HFFc6 (cell line): ENCODE results near the gene SPACA4. TPM values are rescaled to one million over a fixed set of nuclear protein-coding genes. Genes with fewer than 3 reads are reported as not detected.

Source experiments
- DNase-seq: peaks from one replicate; pipeline ENCODE4 v3.0.0-alpha.2; 2018
- H3K27ac Mint-ChIP-seq: 2 replicates; pipeline ENCODE4 v1.8.0; 2020; ENCODE audit warnings: mild to moderate bottlenecking, mixed read lengths
- H3K27me3 Mint-ChIP-seq: 2 replicates; pipeline ENCODE4 v1.8.0; 2021; ENCODE audit warnings: mild to moderate bottlenecking, moderate library complexity, mixed read lengths; ENCODE audit not compliant: insufficient read depth
- H3K36me3 Mint-ChIP-seq: 2 replicates; pipeline ENCODE4 v1.8.0; 2021; ENCODE audit warnings: low read depth, mixed read lengths
- H3K4me1 Mint-ChIP-seq: 2 replicates; pipeline ENCODE4 v1.8.0; 2020; ENCODE audit warnings: low read depth, mixed read lengths
- H3K4me3 Mint-ChIP-seq: 2 replicates; pipeline ENCODE4 v1.8.0; 2020; ENCODE audit warnings: mild to moderate bottlenecking, moderate library complexity, mixed read lengths
- H3K9me3 Mint-ChIP-seq: 2 replicates; pipeline ENCODE4 v1.8.0; 2020; ENCODE audit warnings: mild to moderate bottlenecking, mixed read lengths
- total RNA-seq, 6 experiments: library from RNA; stranded (reverse); fragmentation: NEBNext Ultra II Directional; extraction: Animal tissue kit (Norgen Biotek cat#: 25700); gene quantifications; 2 replicates in 1 of 6; 3 replicates in 5 of 6; pipeline ENCODE4 v1.2.3, GENCODE V29; 2021
- TF ChIP-seq, protein P1 (sequence below): fragments of 200-600 bp; sonication (generic); IDR thresholded peaks from 2 replicates; pipeline ENCODE4 v1.5.0; 2021; ENCODE audit warnings: antibody characterized with exemption, mild to moderate bottlenecking

Gene SPACA4
- total RNA-seq, 6 experiments from 2014 or later, result not detected

GRCh38 chr19:48637449-48637947, 31.0 kb downstream of the SPACA4 start:
- Mint-ChIP-seq H3K9me3 (no peaks in the 10 kb centered on the region), H3K4me1 (peaks cover 53% of the 10 kb centered on the region), H3K27me3 (peaks cover 21% of the 10 kb centered on the region)

DNA sequence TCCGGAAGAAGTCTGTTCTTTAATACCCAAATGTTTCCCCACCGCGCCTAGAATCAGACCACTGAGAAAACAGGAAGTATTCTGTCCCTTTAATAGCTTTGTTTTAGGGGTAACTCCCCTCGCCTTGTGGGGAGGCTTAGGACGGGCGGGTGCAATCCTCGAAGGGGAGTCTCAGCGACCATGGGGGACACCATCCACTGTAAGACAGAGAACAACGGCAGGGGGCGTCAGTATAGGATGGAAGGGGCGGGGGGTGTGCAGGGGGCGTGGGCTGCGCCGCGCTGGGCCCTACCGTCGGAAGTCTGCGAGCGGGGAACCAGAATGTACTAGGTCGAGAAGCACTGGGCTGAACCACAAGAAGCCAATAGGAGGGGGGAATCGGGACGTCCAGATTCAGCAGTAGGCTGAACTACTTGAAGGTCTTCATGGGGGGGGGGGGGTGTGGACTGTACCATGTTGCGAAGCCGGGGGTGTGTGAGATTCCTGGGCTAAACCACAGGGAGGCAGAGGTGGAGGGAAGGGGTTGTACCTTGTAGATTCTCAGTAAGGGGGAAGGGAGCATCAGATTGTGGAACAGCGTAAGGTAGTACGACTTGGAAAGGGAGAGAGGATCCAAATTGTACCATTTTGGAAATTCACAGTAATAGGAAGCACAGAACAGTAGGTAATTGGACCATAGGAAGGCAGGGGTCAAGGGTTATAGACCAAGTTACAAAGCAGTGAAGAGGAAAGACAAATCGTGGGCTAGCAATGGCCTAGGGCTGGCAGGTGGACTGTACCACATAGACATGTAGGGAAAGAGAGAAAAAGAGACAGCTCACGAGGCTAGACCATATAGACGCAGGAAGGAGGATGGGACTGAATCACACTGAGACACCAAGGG, 31.6 kb downstream of the SPACA4 start:
- peak overlapping the region; percentile 98 for H3K27ac Mint-ChIP-seq
- H3K36me3 Mint-ChIP-seq, result no peaks in the 10 kb centered on the region
- H3K4me1 Mint-ChIP-seq, result peaks cover 46% of the 10 kb centered on the region
- peaks cover 24% of the 10 kb centered on the region for H3K27me3 Mint-ChIP-seq
- DNase-seq, result peak; percentile 81
- peak overlapping the region; percentile 91 for H3K4me3 Mint-ChIP-seq
- H3K9me3 Mint-ChIP-seq, result no peaks in the 10 kb centered on the region
- TF ChIP-seq, protein P1, sequence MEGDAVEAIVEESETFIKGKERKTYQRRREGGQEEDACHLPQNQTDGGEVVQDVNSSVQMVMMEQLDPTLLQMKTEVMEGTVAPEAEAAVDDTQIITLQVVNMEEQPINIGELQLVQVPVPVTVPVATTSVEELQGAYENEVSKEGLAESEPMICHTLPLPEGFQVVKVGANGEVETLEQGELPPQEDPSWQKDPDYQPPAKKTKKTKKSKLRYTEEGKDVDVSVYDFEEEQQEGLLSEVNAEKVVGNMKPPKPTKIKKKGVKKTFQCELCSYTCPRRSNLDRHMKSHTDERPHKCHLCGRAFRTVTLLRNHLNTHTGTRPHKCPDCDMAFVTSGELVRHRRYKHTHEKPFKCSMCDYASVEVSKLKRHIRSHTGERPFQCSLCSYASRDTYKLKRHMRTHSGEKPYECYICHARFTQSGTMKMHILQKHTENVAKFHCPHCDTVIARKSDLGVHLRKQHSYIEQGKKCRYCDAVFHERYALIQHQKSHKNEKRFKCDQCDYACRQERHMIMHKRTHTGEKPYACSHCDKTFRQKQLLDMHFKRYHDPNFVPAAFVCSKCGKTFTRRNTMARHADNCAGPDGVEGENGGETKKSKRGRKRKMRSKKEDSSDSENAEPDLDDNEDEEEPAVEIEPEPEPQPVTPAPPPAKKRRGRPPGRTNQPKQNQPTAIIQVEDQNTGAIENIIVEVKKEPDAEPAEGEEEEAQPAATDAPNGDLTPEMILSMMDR, result peak; percentile 31; the same call in 1 of the 2 replicates

More at GRCh38 chr19:48637449-48637947, 31.0 kb downstream of the SPACA4 start:
- TF ChIP-seq, protein P1, result no peak
- Mint-ChIP-seq H3K36me3 (no peaks in the 10 kb centered on the region), H3K27ac (peak overlapping the region; percentile 98), H3K4me3 (peak overlapping the region; percentile 91)
- DNase-seq, result peak; percentile 97

DNA sequence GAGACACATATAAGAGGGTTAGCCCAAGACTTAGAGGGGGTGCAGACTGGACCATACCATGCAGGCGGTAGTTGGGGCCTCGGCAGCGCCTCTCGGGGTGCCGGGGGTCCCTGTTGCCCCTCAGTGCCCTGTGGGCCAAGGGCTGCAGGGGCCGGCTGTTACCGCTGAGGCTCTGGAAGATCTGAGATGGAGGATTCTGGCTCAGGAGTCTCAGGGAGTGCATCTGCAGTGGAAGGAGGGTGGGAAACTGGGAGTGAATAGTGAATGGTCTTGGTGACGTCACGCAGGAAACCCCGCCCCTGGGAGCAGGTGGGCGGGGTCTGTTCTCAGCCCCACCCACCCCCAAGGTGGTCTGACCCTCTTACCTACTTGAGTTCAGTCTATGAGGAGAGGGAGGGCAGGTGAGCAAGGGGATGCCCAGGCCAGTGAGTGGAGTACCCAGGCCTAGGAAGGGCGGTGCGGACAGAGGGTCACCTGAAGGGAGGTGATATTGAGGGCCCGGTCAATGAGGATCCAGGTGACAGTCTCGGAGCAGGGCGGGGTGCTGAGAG, 32.4 kb downstream of the SPACA4 start:
- H3K4me3 Mint-ChIP-seq, result peak overlapping the region; percentile 91
- H3K27ac Mint-ChIP-seq, result no peak overlapping the region
- no peaks in the 10 kb centered on the region for H3K36me3 Mint-ChIP-seq
- peaks cover 27% of the 10 kb centered on the region for H3K27me3 Mint-ChIP-seq
- peaks cover 40% of the 10 kb centered on the region for H3K4me1 Mint-ChIP-seq
- DNase-seq, result no peak
- TF ChIP-seq, protein P1, result no peak
- H3K9me3 Mint-ChIP-seq, result no peaks in the 10 kb centered on the region

DNA sequence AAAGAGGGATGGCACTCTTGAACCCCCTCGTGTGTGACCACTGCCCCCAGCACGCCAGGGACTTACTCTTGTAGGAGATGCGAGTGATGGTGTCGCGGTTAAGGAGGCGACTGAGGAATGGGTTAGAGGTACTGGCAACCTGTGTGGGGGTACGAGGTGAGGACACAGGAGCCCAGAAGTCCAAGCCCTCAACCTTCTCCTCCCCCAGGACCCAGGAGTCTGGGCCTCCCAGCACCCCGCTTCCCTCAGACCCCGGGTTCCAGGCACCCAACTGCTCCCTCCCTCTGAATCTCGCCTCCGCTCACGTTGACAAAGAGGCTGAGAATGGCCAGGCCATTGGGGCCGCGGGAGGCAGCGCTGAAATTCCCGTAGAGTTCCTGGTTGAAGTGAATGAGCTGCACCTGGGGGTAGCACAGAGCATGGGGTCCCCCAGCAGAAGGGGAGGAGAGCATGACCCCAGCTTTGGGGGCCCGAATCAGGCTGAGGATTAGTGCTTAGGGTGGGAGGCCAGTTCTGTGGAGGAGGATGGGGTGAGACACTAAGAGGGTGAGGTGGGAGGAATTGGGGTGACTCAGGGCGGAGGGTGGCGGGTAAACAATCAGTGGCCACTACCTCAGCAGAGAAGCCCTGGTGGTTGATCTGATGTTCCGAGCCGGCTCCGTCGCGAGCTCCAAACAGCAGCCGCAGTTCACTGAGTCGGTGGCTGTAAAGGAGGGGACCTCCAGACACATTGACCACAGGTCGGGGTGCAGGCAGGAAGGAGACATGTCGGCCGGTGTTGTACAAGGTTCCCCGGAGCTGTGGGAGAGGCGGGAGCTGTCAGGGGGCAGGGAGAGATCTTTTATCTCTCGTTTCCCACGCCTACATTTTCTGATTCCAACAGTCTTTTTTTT, 33.2 kb downstream of the SPACA4 start:
- H3K36me3 Mint-ChIP-seq, result no peaks in the 10 kb centered on the region
- peaks cover 27% of the 10 kb centered on the region for H3K27me3 Mint-ChIP-seq
- H3K4me3 Mint-ChIP-seq, result 0 out of 2 replicates have a peak overlapping the region, but pooled peaks have one; percentile 24
- DNase-seq, result no peak
- no peaks in the 10 kb centered on the region for H3K9me3 Mint-ChIP-seq
- TF ChIP-seq, protein P1, result no peak
- H3K27ac Mint-ChIP-seq, result no peak overlapping the region
- peaks cover 32% of the 10 kb centered on the region for H3K4me1 Mint-ChIP-seq

DNA sequence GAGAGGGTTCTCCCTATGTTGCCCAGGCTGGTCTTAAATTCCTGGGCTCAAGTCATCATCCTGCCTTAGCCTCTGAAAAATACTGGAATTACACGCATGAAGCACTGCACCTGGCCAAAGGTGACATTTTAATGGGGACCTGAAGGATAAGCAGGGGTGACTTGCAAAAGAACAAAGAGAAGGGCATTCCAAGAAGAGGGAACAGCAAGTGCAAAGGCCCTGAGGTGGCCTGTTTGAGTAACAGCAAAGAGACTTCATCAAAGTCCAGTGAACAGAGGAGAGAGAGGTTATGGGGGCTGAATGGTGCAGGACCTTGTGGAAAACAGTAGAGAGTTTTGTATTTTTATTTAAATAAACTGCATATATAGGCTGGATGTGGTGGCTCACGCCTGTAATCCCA, 35.3 kb downstream of the SPACA4 start:
- no peak overlapping the region for H3K4me3 Mint-ChIP-seq
- DNase-seq, result no peak
- peaks cover 28% of the 10 kb centered on the region for H3K4me1 Mint-ChIP-seq
- H3K36me3 Mint-ChIP-seq, result no peaks in the 10 kb centered on the region
- peaks cover 27% of the 10 kb centered on the region for H3K27me3 Mint-ChIP-seq
- H3K27ac Mint-ChIP-seq, result no peak overlapping the region
- no peaks in the 10 kb centered on the region for H3K9me3 Mint-ChIP-seq
- TF ChIP-seq, protein P1, result no peak
